Measurements from ENCODE around the gene HES3.

- TF ChIP-seq GATA2 (IDR thresholded peaks at IDR 0.05; ENCODE audit: low read depth, low read length) = no peak
- TF ChIP-seq GATA3 (IDR thresholded peaks at IDR 0.05; ENCODE audit: low read depth, low read length) = no peak
Measured at GRCh38 chr1:6202256-6202655, 41.7 kb upstream of the HES3 start.
